ENCODE data around the gene TTC3.

GRCh38 chr21:37039411-37040075 lies 33.5 kb upstream of the TTC3 start:
- TF ChIP-seq FOXA1 (IDR thresholded peaks at IDR 0.05) (no peak), L3MBTL2 (conservative IDR thresholded peaks at IDR 0.05) (no peak), BHLHE40 (IDR thresholded peaks at IDR 0.05; ENCODE audit: borderline replicate concordance) (no peak), FOXM1 (IDR thresholded peaks at IDR 0.05; ENCODE audit: borderline replicate concordance) (no peak), FOXK2 (IDR thresholded peaks at IDR 0.05) (no peak), LEF1 (IDR thresholded peaks at IDR 0.05; ENCODE audit: borderline replicate concordance) (no peak), ZNF384 (IDR thresholded peaks at IDR 0.05) (no peak), SUZ12 (IDR thresholded peaks at IDR 0.05) (no peak), TARDBP (IDR thresholded peaks at IDR 0.05) (no peak), SP1 (IDR thresholded peaks at IDR 0.05) (no peak), ELF4 (IDR thresholded peaks at IDR 0.05) (no peak)
